Gastroesophageal sphincter (tissue), 4 donors: Measurements from ENCODE around the gene TBC1D7. TPM values are rescaled to one million over a fixed set of nuclear protein-coding genes. Genes with fewer than 3 reads are reported as not detected.

Source experiments
- ATAC-seq: fragments of 150-250 bp; one replicate; pipeline ENCODE4 v1.9.1; 2016; ENCODE audit warnings: mild to moderate bottlenecking, moderate library complexity
- H3K27ac ChIP-seq, 4 donors: fragments of 200-600 bp; sonication (generic) in 3 of 4; 1 replicate in 3 of 4; 2 replicates in 1 of 4; pipeline ENCODE4 v1.5.1; 2016 to 2019
- H3K27me3 ChIP-seq: fragments of 200-600 bp; sonication (generic); one replicate; pipeline ENCODE4 v1.5.1; 2019
- H3K36me3 ChIP-seq, 2 donors: fragments of 200-600 bp; sonication (generic); one replicate each; pipeline ENCODE4 v1.5.1; 2019; ENCODE audit warnings: control low read depth in 1 of 2
- H3K4me1 ChIP-seq, 3 donors: fragments of 200-600 bp; sonication (generic); 1 replicate in 2 of 3; 2 replicates in 1 of 3; pipeline ENCODE4 v1.5.1; 2016 to 2019; ENCODE audit warnings: control low read depth in 2 of 3
- H3K4me3 ChIP-seq, 2 donors: fragments of 200-600 bp; sonication (generic); one replicate each; pipeline ENCODE4 v1.5.1; 2019; ENCODE audit warnings: mild to moderate bottlenecking in 1 of 2, moderate library complexity in 1 of 2
- H3K9me3 ChIP-seq, 3 donors: fragments of 200-600 bp; sonication (generic); one replicate each; pipeline ENCODE4 v1.5.1; 2017 to 2019; ENCODE audit warnings: control low read depth in 2 of 3
- CTCF ChIP-seq, 4 experiments: fragments of 200-600 bp in 2 of 4; fragments of 450-650 bp in 2 of 4; sonication (generic) in 1 of 4; IDR thresholded peaks; one replicate each; pipeline ENCODE4 v1.5.1; 2017 to 2019; ENCODE audit warnings: antibody characterized with exemption in 4 of 4, mild to moderate bottlenecking in 2 of 4, moderate library complexity in 2 of 4
- EP300 ChIP-seq: sonication (generic); formaldehyde crosslinking; IDR thresholded peaks from one replicate; pipeline ENCODE4 v1.6.1; 2017; ENCODE audit warnings: antibody characterized with exemption, mild to moderate bottlenecking
- POLR2A ChIP-seq, 2 donors: fragments of 450-650 bp; IDR thresholded peaks; one replicate each; pipeline ENCODE4 v1.6.1; 2017; ENCODE audit warnings: antibody characterized with exemption in 2 of 2, mild to moderate bottlenecking in 2 of 2, moderate library complexity in 1 of 2
- POLR2AphosphoS5 ChIP-seq: sonication (generic); formaldehyde crosslinking; IDR thresholded peaks from one replicate; pipeline ENCODE4 v1.6.1; 2017; ENCODE audit warnings: antibody characterized with exemption
- WGBS, 2 donors: methylation state at CpG; one replicate each; pipeline ENCODE4 v1.1.5; 2018; ENCODE audit warnings: low coverage in 1 of 2; 5-methylcytosine and 5-hydroxymethylcytosine counted together
- total RNA-seq, 4 donors: library from RNA; depleted of rRNA; stranded (reverse); fragments of >200 nt; gene quantifications; one replicate each; pipeline ENCODE4 v1.1.0, GENCODE V29; 2016

Gene TBC1D7
- total RNA-seq, 4 donors from 2014 or later, result 5.1 to 14.5 (median 7.3) TPM

GRCh38 chr6:13365320-13365719 is 37.0 kb upstream of the TBC1D7 start:
- no peaks in the 10 kb centered on the region for H3K27me3 ChIP-seq
- peaks cover 0 to 19% (median 0%) of the 10 kb centered on the region in 3 donors for H3K4me1 ChIP-seq
- no peak for ATAC-seq
- no peak overlapping the region for H3K4me3 ChIP-seq
- 95 to 99% methylated on average over 13 to 15 of the region's 39 CpGs for WGBS, 2 donors
- no peak for TF ChIP-seq POLR2AphosphoS5
- TF ChIP-seq EP300, result no peak
- no peak for TF ChIP-seq CTCF (IDR thresholded peaks at IDR 0.05)
- TF ChIP-seq POLR2A (IDR thresholded peaks at IDR 0.05), result no peak
- peaks cover 0 to 26% of the 10 kb centered on the region in 2 donors for H3K36me3 ChIP-seq
- no peak overlapping the region for H3K27ac ChIP-seq
- H3K9me3 ChIP-seq, result no peaks in the 10 kb centered on the region

- no peaks in the 10 kb centered on the region for H3K27me3 ChIP-seq
- no peak overlapping the region for H3K4me3 ChIP-seq
- no CpG with 5 or more reads among the region's 34 CpGs for WGBS, 2 donors
- H3K4me1 ChIP-seq, result peaks cover 0 to 24% (median 0%) of the 10 kb centered on the region in 3 donors
- TF ChIP-seq POLR2A (IDR thresholded peaks at IDR 0.05), result no peak
- TF ChIP-seq CTCF (IDR thresholded peaks at IDR 0.05), result no peak
- no peak for TF ChIP-seq EP300
- no peak for TF ChIP-seq POLR2AphosphoS5
- H3K27ac ChIP-seq, result no peak overlapping the region
- ATAC-seq, result peak; percentile 10
- peaks cover 0 to 26% of the 10 kb centered on the region in 2 donors for H3K36me3 ChIP-seq
- no peaks in the 10 kb centered on the region for H3K9me3 ChIP-seq
These were observed 36.5 kb upstream of the TBC1D7 start for GRCh38 chr6:13364842-13365241.

- no CpG with 5 or more reads among the region's 5 CpGs for WGBS, 2 donors
- Histone ChIP-seq H3K27ac (no peak overlapping the region), H3K27me3 (no peaks in the 10 kb centered on the region), H3K36me3 (peaks cover 0 to 26% of the 10 kb centered on the region in 2 donors), H3K4me1 (peaks cover 0 to 13% (median 0%) of the 10 kb centered on the region in 3 donors), H3K9me3 (no peaks in the 10 kb centered on the region), H3K4me3 (no peak overlapping the region)
- no peak for TF ChIP-seq CTCF (IDR thresholded peaks at IDR 0.05)
- no peak for TF ChIP-seq EP300
- TF ChIP-seq POLR2A (IDR thresholded peaks at IDR 0.05), result no peak
- TF ChIP-seq POLR2AphosphoS5, result no peak
- ATAC-seq, result no peak
These were observed 34.1 kb upstream of the TBC1D7 start for GRCh38 chr6:13362412-13362811.

GRCh38 chr6:13360671-13361540 is 32.6 kb upstream of the TBC1D7 start:
- no peak for TF ChIP-seq CTCF (IDR thresholded peaks at IDR 0.05)
- no peak for TF ChIP-seq EP300
- no peak for TF ChIP-seq POLR2A (IDR thresholded peaks at IDR 0.05)
- TF ChIP-seq POLR2AphosphoS5, result no peak
- no peak for ATAC-seq
- WGBS, 2 donors, result 93% methylated on average over 6 of the region's 6 CpGs; no CpG with 5 or more reads in 1 of the 2 donors
- no peak overlapping the region for H3K27ac ChIP-seq
- peaks cover 0 to 14% (median 0%) of the 10 kb centered on the region in 3 donors for H3K4me1 ChIP-seq
- no peaks in the 10 kb centered on the region for H3K9me3 ChIP-seq
- no peak overlapping the region for H3K4me3 ChIP-seq
- H3K27me3 ChIP-seq, result no peaks in the 10 kb centered on the region
- H3K36me3 ChIP-seq, result peaks cover 0 to 26% of the 10 kb centered on the region in 2 donors

GRCh38 chr6:13359287-13359686 is 30.9 kb upstream of the TBC1D7 start:
- 81 to 87% methylated on average over 3 to 6 of the region's 6 CpGs for WGBS, 2 donors
- H3K9me3 ChIP-seq, result no peaks in the 10 kb centered on the region
- no peaks in the 10 kb centered on the region for H3K27me3 ChIP-seq
- no peak for TF ChIP-seq POLR2AphosphoS5
- no peak for TF ChIP-seq EP300
- TF ChIP-seq CTCF (IDR thresholded peaks at IDR 0.05), result no peak
- TF ChIP-seq POLR2A (IDR thresholded peaks at IDR 0.05), result no peak
- peaks cover 5 to 30% (median 6%) of the 10 kb centered on the region in 3 donors for H3K4me1 ChIP-seq
- peaks cover 0 to 11% of the 10 kb centered on the region in 2 donors for H3K36me3 ChIP-seq
- no peak overlapping the region for H3K4me3 ChIP-seq
- peak; percentile 16 for ATAC-seq
- no peak overlapping the region for H3K27ac ChIP-seq
